Peyer's patch (tissue), 4 donors: ENCODE measurements around the gene ZNF837. TPM values are rescaled to one million over a fixed set of nuclear protein-coding genes. Genes with fewer than 3 reads are reported as not detected.
A peak's percentile ranks its signal among the peaks of the same experiment; 100 is the strongest.
"Not testable (repeated sequence)": the region's sequence is repeated elsewhere in the genome, so short reads cannot be mapped to it uniquely, and the experiment has no call there.

Source experiments
- DNase-seq, 3 donors: peaks; one replicate each; pipeline ENCODE4 v3.0.0-alpha.2; 2017 to 2019
- H3K27ac ChIP-seq, 4 donors: fragments of 200-600 bp; sonication (generic); one replicate each; pipeline ENCODE4 v1.5.1; 2016 to 2019
- H3K27me3 ChIP-seq, 2 donors: fragments of 200-600 bp; sonication (generic); one replicate each; pipeline ENCODE4 v1.5.1; 2019
- H3K36me3 ChIP-seq, 3 donors: fragments of 200-600 bp; sonication (generic); one replicate each; pipeline ENCODE4 v1.5.1; 2016 to 2019
- H3K4me1 ChIP-seq, 4 donors: fragments of 200-600 bp; sonication (generic); one replicate each; pipeline ENCODE4 v1.5.1; 2016 to 2019
- H3K4me3 ChIP-seq, 4 donors: fragments of 200-600 bp; sonication (generic); 1 replicate in 3 of 4; 2 replicates in 1 of 4; pipeline ENCODE4 v1.5.1; 2016 to 2019; ENCODE audit warnings: mild to moderate bottlenecking in 1 of 4
- H3K9me3 ChIP-seq, 4 donors: fragments of 200-600 bp; sonication (generic); one replicate each; pipeline ENCODE4 v1.5.1; 2016 to 2019; ENCODE audit warnings: mild to moderate bottlenecking in 1 of 4
- POLR2A ChIP-seq, 2 donors: fragments of 450-650 bp; IDR thresholded peaks; one replicate each; pipeline ENCODE4 v1.5.1; 2017; ENCODE audit warnings: antibody characterized with exemption in 2 of 2, mild to moderate bottlenecking in 2 of 2, moderate library complexity in 2 of 2
- total RNA-seq, 4 donors: library from RNA; depleted of rRNA; stranded (reverse); fragments of >200 nt; gene quantifications; one replicate each; pipeline ENCODE4 v1.1.0, GENCODE V29; 2016
- TF ChIP-seq, protein P1 (sequence below), 6 experiments: fragments of 450-650 bp in 4 of 6; fragments of 200-600 bp in 2 of 6; sonication (generic) in 1 of 6; IDR thresholded peaks; one replicate each; pipeline ENCODE4 v1.5.1; 2017 to 2019; ENCODE audit warnings: antibody characterized with exemption in 6 of 6, mild to moderate bottlenecking in 3 of 6, moderate library complexity in 1 of 6

The ZNF837 gene
- total RNA-seq, 4 donors from 2014 or later: 3.3 to 10.9 (median 7.7) TPM

DNA sequence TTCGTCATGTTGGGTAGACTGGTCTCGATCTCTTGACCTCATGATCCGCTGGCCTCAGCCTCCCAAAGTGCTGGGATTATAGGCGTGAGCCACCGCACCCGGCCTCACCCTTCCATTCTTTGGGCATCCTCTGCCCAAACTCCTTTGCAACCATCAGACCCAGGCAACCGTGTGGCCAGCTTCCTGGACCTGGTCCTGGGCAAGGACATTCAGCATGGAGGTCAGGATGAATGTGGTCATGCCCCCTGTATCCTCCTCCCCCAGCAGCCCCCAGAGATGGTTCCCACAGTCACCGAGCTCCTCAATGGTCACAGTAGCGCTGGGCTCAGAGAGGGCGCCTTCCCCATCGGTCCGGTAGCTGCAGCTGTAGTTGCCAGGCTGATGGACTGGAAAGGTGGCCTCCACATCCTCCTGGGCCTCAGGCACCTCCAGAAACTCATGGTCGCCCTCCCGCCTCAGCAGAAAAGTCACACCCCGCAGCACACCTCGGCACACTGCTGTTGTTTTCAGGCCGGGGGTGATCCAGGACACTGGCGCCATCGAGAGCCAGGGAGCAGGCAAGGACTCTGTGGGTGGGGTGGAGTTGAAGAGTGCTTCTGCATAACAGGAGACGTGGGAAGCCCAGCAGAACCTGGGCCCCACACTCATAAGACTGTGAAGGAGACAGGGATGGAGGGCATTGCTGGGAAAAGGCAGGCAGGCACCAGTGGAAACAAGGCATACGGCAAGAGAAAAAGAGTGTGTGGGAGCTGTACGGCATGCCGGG lies 28.7 kb downstream of the ZNF837 start:
- H3K4me1 ChIP-seq: peaks cover 0 to 24% (median 10%) of the 10 kb centered on the region in 4 donors
- H3K9me3 ChIP-seq: no peaks in the 10 kb centered on the region
- H3K27ac ChIP-seq: no peak overlapping the region
- H3K27me3 ChIP-seq: no peaks in the 10 kb centered on the region
- no peak for DNase-seq
- no peaks in the 10 kb centered on the region for H3K36me3 ChIP-seq
- TF ChIP-seq, protein P1, sequence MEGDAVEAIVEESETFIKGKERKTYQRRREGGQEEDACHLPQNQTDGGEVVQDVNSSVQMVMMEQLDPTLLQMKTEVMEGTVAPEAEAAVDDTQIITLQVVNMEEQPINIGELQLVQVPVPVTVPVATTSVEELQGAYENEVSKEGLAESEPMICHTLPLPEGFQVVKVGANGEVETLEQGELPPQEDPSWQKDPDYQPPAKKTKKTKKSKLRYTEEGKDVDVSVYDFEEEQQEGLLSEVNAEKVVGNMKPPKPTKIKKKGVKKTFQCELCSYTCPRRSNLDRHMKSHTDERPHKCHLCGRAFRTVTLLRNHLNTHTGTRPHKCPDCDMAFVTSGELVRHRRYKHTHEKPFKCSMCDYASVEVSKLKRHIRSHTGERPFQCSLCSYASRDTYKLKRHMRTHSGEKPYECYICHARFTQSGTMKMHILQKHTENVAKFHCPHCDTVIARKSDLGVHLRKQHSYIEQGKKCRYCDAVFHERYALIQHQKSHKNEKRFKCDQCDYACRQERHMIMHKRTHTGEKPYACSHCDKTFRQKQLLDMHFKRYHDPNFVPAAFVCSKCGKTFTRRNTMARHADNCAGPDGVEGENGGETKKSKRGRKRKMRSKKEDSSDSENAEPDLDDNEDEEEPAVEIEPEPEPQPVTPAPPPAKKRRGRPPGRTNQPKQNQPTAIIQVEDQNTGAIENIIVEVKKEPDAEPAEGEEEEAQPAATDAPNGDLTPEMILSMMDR (IDR thresholded peaks at IDR 0.05): no peak
- TF ChIP-seq POLR2A (IDR thresholded peaks at IDR 0.05): no peak
- no peak overlapping the region for H3K4me3 ChIP-seq

DNA sequence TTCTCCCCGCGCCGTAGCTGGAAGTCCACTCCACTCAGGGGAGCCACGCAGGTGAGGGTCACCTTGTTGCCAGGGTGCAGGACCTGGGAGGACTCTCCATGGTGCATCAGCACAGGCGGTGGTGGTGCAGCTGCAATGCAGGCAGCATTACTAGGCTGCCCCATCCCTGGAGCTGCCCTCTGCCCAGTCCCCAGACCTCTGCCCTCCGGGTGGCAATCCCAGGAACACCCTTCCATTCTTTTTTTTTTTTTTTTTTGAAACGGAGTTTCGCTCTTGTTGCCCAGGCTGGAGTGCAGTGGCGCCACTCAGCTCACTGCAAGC lies 29.3 kb downstream of the ZNF837 start:
- Histone ChIP-seq H3K27me3 (no peaks in the 10 kb centered on the region), H3K4me1 (peaks cover 0 to 17% (median 6%) of the 10 kb centered on the region in 4 donors), H3K27ac (no peak overlapping the region), H3K4me3 (no peak overlapping the region), H3K9me3 (no peaks in the 10 kb centered on the region), H3K36me3 (no peaks in the 10 kb centered on the region)
- DNase-seq: no peak
- no peak for TF ChIP-seq POLR2A (IDR thresholded peaks at IDR 0.05)
- TF ChIP-seq, protein P1 (IDR thresholded peaks at IDR 0.05): no peak

DNA sequence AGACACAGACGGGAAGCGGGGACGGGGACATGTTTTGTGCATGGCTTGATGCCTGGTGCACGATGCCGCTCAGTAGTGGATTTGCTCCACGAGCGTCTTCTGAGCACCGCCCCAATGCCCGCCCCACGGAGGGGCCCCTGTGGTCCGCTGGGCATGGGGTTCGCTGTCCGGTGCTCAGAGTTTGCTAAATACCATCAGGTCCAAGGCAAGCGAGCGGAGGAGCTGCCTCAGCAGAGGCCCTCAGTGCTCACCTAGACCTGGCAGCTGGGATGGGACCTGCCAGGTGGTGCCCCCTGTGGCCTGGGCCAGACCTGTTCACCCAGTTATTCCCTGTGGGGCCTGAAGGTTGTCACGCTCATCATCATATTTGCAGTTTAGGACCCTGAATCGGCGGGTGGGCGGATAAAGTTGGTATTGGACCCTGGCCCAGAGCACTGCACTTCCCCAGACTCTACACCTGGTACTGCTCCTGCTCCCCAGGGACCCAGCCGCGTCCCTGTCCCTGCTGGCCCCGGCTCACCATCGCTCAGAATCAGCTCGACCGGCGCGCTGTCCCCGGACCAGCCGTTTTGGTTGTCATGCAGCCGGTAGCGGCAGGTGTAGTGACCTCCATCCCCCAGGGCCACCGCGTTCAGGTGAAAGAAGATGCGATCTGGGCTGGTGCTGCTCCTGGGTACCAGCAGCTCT lies 29.8 kb downstream of the ZNF837 start:
- DNase-seq: no peak
- H3K27ac ChIP-seq: no peak overlapping the region
- no peak for TF ChIP-seq POLR2A (IDR thresholded peaks at IDR 0.05)
- TF ChIP-seq, protein P1 (IDR thresholded peaks at IDR 0.05): no peak
- no peaks in the 10 kb centered on the region for H3K9me3 ChIP-seq
- no peaks in the 10 kb centered on the region for H3K36me3 ChIP-seq
- no peaks in the 10 kb centered on the region for H3K27me3 ChIP-seq
- H3K4me3 ChIP-seq: no peak overlapping the region
- H3K4me1 ChIP-seq: peaks cover 0 to 13% (median 4%) of the 10 kb centered on the region in 4 donors

DNA sequence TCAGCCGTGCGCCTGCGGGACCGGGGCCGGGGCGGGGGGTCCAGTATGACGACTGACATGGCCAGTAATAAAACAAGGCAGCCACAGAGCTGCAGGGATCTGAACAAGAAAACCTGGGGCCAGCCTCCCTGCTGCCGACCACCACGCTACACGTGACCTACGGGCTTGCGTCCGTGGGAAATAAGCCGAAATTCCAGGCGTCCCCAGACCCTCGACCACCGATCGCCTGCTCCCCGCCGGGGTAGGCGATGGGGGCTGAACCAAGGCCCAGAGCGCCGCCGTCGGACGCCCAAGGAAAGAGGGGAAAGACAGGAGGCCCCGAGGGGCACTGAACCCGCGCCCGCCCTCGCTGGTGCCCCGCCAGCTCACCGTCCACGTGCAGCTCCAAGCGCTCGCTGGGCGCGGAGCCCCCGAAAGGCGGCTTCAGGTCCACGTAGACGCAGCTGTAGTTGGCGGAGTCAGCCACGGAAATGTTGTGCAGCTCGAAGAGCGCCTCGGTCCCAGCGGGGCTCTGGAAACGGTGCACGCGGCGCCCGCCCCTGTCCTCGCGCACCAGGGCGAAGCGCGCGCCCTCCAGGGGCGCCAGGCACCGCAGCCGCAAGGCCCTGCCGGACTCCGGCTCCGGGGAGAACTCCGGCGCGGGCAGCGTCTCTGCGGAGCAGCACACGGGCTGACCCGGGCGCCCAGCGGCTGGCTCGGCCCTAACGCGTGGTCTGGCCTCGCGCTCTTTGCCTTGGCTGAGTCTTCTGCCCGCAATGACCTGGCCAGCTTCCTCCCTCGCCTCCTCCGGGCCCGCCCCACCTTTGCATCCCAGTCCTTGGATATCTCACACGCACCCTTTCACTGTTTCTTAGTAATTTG lies 30.6 kb downstream of the ZNF837 start:
- no peaks in the 10 kb centered on the region for H3K36me3 ChIP-seq
- TF ChIP-seq POLR2A (IDR thresholded peaks at IDR 0.05): no peak
- TF ChIP-seq, protein P1 (IDR thresholded peaks at IDR 0.05): no peak
- H3K27ac ChIP-seq: no peak overlapping the region
- no peak for DNase-seq
- H3K4me3 ChIP-seq: peak overlapping the region in 2 of 4 donors; percentile 9 to 14
- no peaks in the 10 kb centered on the region for H3K9me3 ChIP-seq
- peaks cover 0 to 11% (median 2%) of the 10 kb centered on the region in 4 donors for H3K4me1 ChIP-seq
- no peaks in the 10 kb centered on the region for H3K27me3 ChIP-seq

DNA sequence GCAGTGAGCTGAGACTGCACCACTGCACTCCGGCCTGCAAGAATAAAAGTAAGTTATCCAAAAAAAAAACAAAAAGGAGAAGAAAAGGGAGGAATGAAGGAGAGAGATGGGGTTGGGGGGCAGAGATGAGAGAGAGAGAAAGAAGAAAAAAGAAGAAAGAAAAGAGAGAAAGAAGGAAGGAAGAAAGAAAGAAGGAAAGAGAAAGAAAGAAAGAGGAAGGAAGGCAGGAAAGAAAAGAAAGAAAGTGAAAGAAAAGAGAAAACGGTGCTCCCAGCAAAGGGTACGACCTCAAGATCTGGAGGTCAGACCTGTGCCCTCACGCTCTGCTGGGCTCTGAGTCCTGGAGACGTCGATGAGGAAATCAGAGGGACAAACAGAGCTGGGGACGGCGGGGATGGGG lies 31.2 kb downstream of the ZNF837 start:
- no peaks in the 10 kb centered on the region for H3K27me3 ChIP-seq

DNA sequence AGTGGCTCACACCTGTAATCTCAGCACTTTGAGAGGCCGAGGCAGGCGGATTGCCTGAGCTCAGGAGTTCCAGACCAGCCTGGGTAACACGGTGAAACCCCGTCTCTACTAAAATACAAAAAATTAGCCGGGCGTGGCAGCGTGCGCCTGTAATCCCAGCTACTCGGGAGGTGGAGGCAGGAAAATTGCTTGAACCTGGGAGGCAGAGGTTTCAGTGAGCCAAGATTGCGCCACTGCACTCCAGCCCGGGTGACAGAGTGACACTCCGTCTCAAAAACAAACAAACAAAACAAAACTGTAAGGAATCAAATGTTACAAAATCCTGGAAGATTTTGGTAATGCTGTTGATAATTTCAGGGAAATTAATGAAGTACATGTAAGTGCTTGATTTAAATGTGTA lies 32.8 kb downstream of the ZNF837 start:
- H3K36me3 ChIP-seq, H3K27me3 ChIP-seq, DNase-seq, H3K9me3 ChIP-seq: not testable (repeated sequence)
- Histone ChIP-seq H3K4me3 (peak overlapping the region; percentile 56 to 71 (median 64)), H3K27ac (peak overlapping the region; percentile 20 to 84 (median 77)), H3K4me1 (peaks cover 0 to 11% (median 2%) of the 10 kb centered on the region in 4 donors)

More for the DNA sequence above, 31.2 kb downstream of the ZNF837 start:
- H3K4me1 ChIP-seq: peaks cover 0 to 11% (median 2%) of the 10 kb centered on the region in 4 donors
- TF ChIP-seq POLR2A (IDR thresholded peaks at IDR 0.05): no peak
- TF ChIP-seq, protein P1 (IDR thresholded peaks at IDR 0.05): no peak
- H3K27ac ChIP-seq: no peak overlapping the region
- no peaks in the 10 kb centered on the region for H3K36me3 ChIP-seq
- no peak for DNase-seq
- no peaks in the 10 kb centered on the region for H3K9me3 ChIP-seq
- H3K4me3 ChIP-seq: peak overlapping the region in 1 of 4 donors; percentile 14
